ENCODE results near the gene ODAD3. TPM values are rescaled to one million over a fixed set of nuclear protein-coding genes. Genes with fewer than 3 reads are reported as not detected.
"Not testable (repeated sequence)": the region's sequence is repeated elsewhere in the genome, so short reads cannot be mapped to it uniquely, and the experiment has no call there.

The ODAD3 gene
- polyA plus RNA-seq, 1 experiment: 0.09 TPM

GRCh38 chr19:11416346-11417052 lies 18.4 kb downstream of the ODAD3 start:
- Histone ChIP-seq H3K4me3 (ENCODE audit: low read depth, low read length) (no peak overlapping the region), H3K9me3 (ENCODE audit: control insufficient read depth, insufficient read depth, low read length) (peaks cover 3% of the 10 kb centered on the region; the same call in 1 of the 2 replicates), H3K27ac (ENCODE audit: low read depth, low read length) (no peak overlapping the region), H3K27me3 (ENCODE audit: control insufficient read depth, insufficient read depth, low read length) (peaks cover 42% of the 10 kb centered on the region)
- no peak for DNase-seq (ENCODE audit: low read depth, low spot score)
- no peak for TF ChIP-seq CTCF (IDR thresholded peaks at IDR 0.05; ENCODE audit: low read depth, low read length)
- POLR2A ChIA-PET: interaction anchor here (0.6 kb wide), 1 partner anchor 469 kb away, joined by 4 read pairs; no protein-coding TSS in a partner anchor
- CTCF ChIA-PET: interaction anchor here (1.2 to 1.3 kb wide), 2 partner anchors 19 to 35 kb away, joined by 3 to 5 read pairs; partner anchors contain the start of genes ODAD3 and PRKCSH

- peaks cover 26% of the 10 kb centered on the region for H3K27me3 ChIP-seq (ENCODE audit: control insufficient read depth, insufficient read depth, low read length)
- ChIA-PET POLR2A (no interaction called here), CTCF (no interaction called here)
Observed at GRCh38 chr19:11414544-11414943, 20.4 kb downstream of the ODAD3 start.

GRCh38 chr19:11410682-11411081 lies 24.2 kb downstream of the ODAD3 start:
- no peak for TF ChIP-seq CTCF (IDR thresholded peaks at IDR 0.05; ENCODE audit: low read depth, low read length)
- H3K27ac ChIP-seq (ENCODE audit: low read depth, low read length): no peak overlapping the region
- no peak for DNase-seq (ENCODE audit: low read depth, low spot score)
- peaks cover under 1% of the 10 kb centered on the region for H3K27me3 ChIP-seq (ENCODE audit: control insufficient read depth, insufficient read depth, low read length)
- ChIA-PET POLR2A (no interaction called here), CTCF (interaction anchor here (1.3 to 1.4 kb wide), 2 partner anchors 8 to 24 kb away, joined by 4 read pairs; partner anchors contain the start of genes ODAD3 and PRKCSH)
- H3K9me3 ChIP-seq (ENCODE audit: control insufficient read depth, insufficient read depth, low read length): no peaks in the 10 kb centered on the region; the same call in 1 of the 2 replicates
- no peak overlapping the region for H3K4me3 ChIP-seq (ENCODE audit: low read depth, low read length)

More at GRCh38 chr19:11414544-11414943, 20.4 kb downstream of the ODAD3 start:
- DNase-seq (ENCODE audit: low read depth, low spot score): no peak
- Histone ChIP-seq H3K27ac (ENCODE audit: low read depth, low read length) (no peak overlapping the region), H3K9me3 (ENCODE audit: control insufficient read depth, insufficient read depth, low read length) (no peaks in the 10 kb centered on the region; the same call in 1 of the 2 replicates), H3K4me3 (ENCODE audit: low read depth, low read length) (no peak overlapping the region)
- TF ChIP-seq CTCF (IDR thresholded peaks at IDR 0.05; ENCODE audit: low read depth, low read length): no peak

GRCh38 chr19:11408591-11408990 lies 26.3 kb downstream of the ODAD3 start:
- Histone ChIP-seq H3K27ac (ENCODE audit: low read depth, low read length) (no peak overlapping the region), H3K27me3 (ENCODE audit: control insufficient read depth, insufficient read depth, low read length) (no peaks in the 10 kb centered on the region), H3K4me3 (ENCODE audit: low read depth, low read length) (no peak overlapping the region), H3K9me3 (ENCODE audit: control insufficient read depth, insufficient read depth, low read length) (no peaks in the 10 kb centered on the region; the same call in 1 of the 2 replicates)
- DNase-seq (ENCODE audit: low read depth, low spot score): no peak
- TF ChIP-seq CTCF (IDR thresholded peaks at IDR 0.05; ENCODE audit: low read depth, low read length): no peak
- ChIA-PET CTCF (interaction anchor here (0.6 kb wide), 1 partner anchor 26 kb away, joined by 3 read pairs; the partner anchor contains the start of gene ODAD3), POLR2A (no interaction called here)

- ChIA-PET CTCF (interaction anchor here (0.8 to 1.9 kb wide), 6 partner anchors 16 to 113 kb away, joined by 3 to 11 read pairs (median 7); partner anchors contain the start of gene PRKCSH), POLR2A (interaction anchor here (0.7 kb wide), 1 partner anchor 132 kb away, joined by 3 read pairs; the partner anchor contains the start of gene CNN1)
- not testable (repeated sequence) for DNase-seq (ENCODE audit: low read depth, low spot score); H3K4me3 ChIP-seq (ENCODE audit: low read depth, low read length); H3K9me3 ChIP-seq (ENCODE audit: control insufficient read depth, insufficient read depth, low read length); H3K27ac ChIP-seq (ENCODE audit: low read depth, low read length); H3K27me3 ChIP-seq (ENCODE audit: control insufficient read depth, insufficient read depth, low read length)
Observed at GRCh38 chr19:11406703-11407236, 28.2 kb downstream of the ODAD3 start.
